Measurements from ENCODE around the gene FGF5. TPM values are rescaled to one million over a fixed set of nuclear protein-coding genes. Genes with fewer than 3 reads are reported as not detected.

Gene FGF5
- polyA plus RNA-seq, 4 donors: 0.06 to 0.17 (median 0.16) TPM; not detected in 1

DNA sequence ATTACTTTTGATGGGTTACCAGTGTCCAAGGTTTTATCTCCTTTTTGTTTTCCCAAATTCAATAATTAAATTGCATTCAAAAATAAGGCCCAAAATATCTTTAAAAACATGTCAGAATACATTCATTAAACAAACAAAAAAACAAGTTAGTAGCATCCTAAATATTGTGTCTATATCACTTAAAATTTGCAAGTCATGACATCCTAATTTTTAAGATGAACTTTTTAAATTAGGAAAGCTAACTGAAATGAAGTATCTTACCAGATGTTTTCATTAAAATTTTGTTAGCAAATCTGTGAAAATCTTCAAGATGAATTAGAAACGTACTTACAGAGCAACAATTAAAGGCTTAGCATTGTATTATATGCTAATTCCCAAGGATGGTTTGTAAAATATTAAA lies 68.1 kb downstream of the FGF5 start:
- no peak for DNase-seq (ENCODE audit: low read depth in 4 of 4, low spot score in 3 of 4)

DNA sequence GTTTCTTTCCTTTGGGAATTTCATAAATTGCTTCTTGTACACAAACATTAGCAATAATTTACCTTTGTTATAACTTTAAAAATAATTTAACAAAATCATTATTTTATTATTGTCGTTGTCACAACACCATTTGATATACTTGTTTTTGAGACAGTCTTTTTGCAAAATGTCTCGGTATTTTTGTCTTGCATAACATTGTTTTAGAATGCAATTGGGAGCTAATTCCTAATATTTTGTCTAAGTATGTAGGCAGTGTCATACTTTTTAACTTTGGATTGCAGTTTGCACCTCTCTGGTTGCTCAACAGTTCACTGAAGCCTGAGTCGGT lies 68.7 kb downstream of the FGF5 start:
- no peak for DNase-seq (ENCODE audit: low read depth in 4 of 4, low spot score in 3 of 4)

- peak; percentile 71 to 76 (median 71) for DNase-seq (ENCODE audit: low read depth in 4 of 4, low spot score in 3 of 4)
Measured at GRCh38 chr4:80335554-80336358, 69.3 kb downstream of the FGF5 start, which contains the start of gene CFAP299. CFAP299 (plus strand) TSS chr4:80335730.

- peak in 3 of 4 donors; percentile 1 to 27 (median 2) for DNase-seq (ENCODE audit: low read depth in 4 of 4, low spot score in 3 of 4)
Measured at GRCh38 chr4:80336582-80336981, 70.1 kb downstream of the FGF5 start.

DNA sequence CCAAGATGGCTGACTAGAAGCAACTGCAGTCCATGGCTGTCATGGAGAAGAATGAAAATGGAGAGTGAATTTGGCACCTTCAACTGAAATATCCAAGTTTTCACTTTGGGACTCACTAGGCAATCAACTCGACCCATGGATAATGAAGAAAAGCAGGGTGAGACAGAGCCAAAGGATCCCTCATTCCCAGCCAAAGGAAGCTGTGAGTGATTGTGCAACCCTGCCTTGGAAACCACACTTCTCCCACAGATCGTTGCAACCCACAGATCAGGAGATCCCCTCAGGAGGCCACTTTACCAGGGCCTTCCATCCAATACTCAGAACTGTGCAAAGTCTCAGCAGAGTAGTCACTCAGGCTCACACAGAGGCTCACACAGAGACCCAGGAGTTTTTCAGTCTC lies 73.6 kb downstream of the FGF5 start:
- DNase-seq (ENCODE audit: low read depth in 4 of 4, low spot score in 3 of 4): no peak

Other genes starting within 250 kb of the FGF5 start
- 10 to 100 TPM; 55.2 to 86.9 (median 77.1) TPM for gene ANTXR2, start 193.4 kb upstream of the FGF5 start, polyA plus RNA-seq (ENCODE audit: insufficient read length in 4 of 4)
- gene PRDM8, start 69.2 kb upstream of the FGF5 start, polyA plus RNA-seq (ENCODE audit: insufficient read length in 4 of 4): 1 to 10 TPM in 3 of 4 donors, under 1 TPM in 1; 0.59 to 1.9 (median 1.8) TPM
- 1 to 10 TPM in 1 of 4 donors, under 1 TPM in 2, not detected in 1; 0.52 to 1.1 (median 0.69) TPM for gene CFAP299, start 69.1 kb downstream of the FGF5 start, polyA plus RNA-seq (ENCODE audit: insufficient read length in 4 of 4)